Activated CD8-positive, alpha-beta T cell treated with anti-CD3 and anti-CD28 coated beads for 36 hours (primary cell): ENCODE results near the gene CCDC154. TPM values are rescaled to one million over a fixed set of nuclear protein-coding genes. Genes with fewer than 3 reads are reported as not detected.

Source experiments
- ATAC-seq: fragments of 200-7000 bp; cut with Tn5 transposase; one replicate; pipeline ENCODE4 v1.10.0; 2021; ENCODE audit warnings: mild to moderate bottlenecking, moderate library complexity
- CTCF ChIA-PET: fragments of 350-600 bp; sonication (Branson Sonifier 250); formaldehyde crosslinking; loops from one replicate; lab custom pipeline; 2021; ENCODE audit warnings: antibody characterized with exemption; lab: Charles Lee
- POLR2A ChIA-PET: fragments of 350-600 bp; sonication (Branson Sonifier 250); formaldehyde crosslinking; loops from one replicate; lab custom pipeline; 2021; ENCODE audit warnings: antibody characterized with exemption; lab: Charles Lee
- DNase-seq: peaks from one replicate; pipeline ENCODE4 v3.0.0-alpha.2; 2020
- H3K27ac Mint-ChIP-seq: one replicate; pipeline ENCODE4 v1.8.0; 2021; ENCODE audit warnings: mild to moderate bottlenecking, mixed read lengths
- H3K27me3 Mint-ChIP-seq: one replicate; pipeline ENCODE4 v1.8.0; 2021; ENCODE audit warnings: mixed read lengths
- H3K36me3 Mint-ChIP-seq: one replicate; pipeline ENCODE4 v1.8.0; 2021; ENCODE audit warnings: low read depth, mixed read lengths
- H3K4me1 Mint-ChIP-seq: one replicate; pipeline ENCODE4 v1.8.0; 2021; ENCODE audit warnings: low read depth, mixed read lengths
- H3K4me3 Mint-ChIP-seq: one replicate; pipeline ENCODE4 v1.8.0; 2021; ENCODE audit warnings: mild to moderate bottlenecking, moderate library complexity, mixed read lengths
- H3K9me3 Mint-ChIP-seq: one replicate; pipeline ENCODE4 v1.8.0; 2021; ENCODE audit warnings: mixed read lengths
- CTCF ChIP-seq: fragments of 200-600 bp; IDR thresholded peaks from one replicate; pipeline ENCODE4 v1.8.0; 2022; ENCODE audit warnings: antibody characterized with exemption, mild to moderate bottlenecking
- intact Hi-C: fragments of 100-400 bp; cut with micrococcal nuclease; formaldehyde crosslinking; loops from one replicate; pipeline ENCODE4 v1.10.0; 2022
- total RNA-seq, 2 experiments: library from RNA; stranded (reverse); gene quantifications; one replicate each; pipeline ENCODE4 v1.2.3, GENCODE V29; 2021

Gene CCDC154
- total RNA-seq, 2 experiments from 2014 or later: 1.3 to 1.4 TPM

GRCh38 chr16:1475552-1476114 is 31.3 kb upstream of the CCDC154 start:
- ChIA-PET CTCF (interaction anchor here (0.7 kb wide), 1 partner anchor 13 kb away, joined by 4 read pairs; no protein-coding TSS in a partner anchor), POLR2A (interaction anchor here (1.3 kb wide), 1 partner anchor 17 kb away, joined by 6 read pairs; the partner anchor contains the start of gene TELO2)
- Mint-ChIP-seq H3K4me1 (peaks cover 31% of the 10 kb centered on the region), H3K36me3 (no peaks in the 10 kb centered on the region), H3K4me3 (peak overlapping the region; percentile 86), H3K9me3 (no peaks in the 10 kb centered on the region), H3K27ac (peak overlapping the region; percentile 90), H3K27me3 (no peaks in the 10 kb centered on the region)
- intact Hi-C loops: no loop called here
- no peak for ATAC-seq
- no peak for DNase-seq
- no peak for TF ChIP-seq CTCF

- peak within 1 kb of the TSS; percentile 90 for H3K27ac Mint-ChIP-seq
- no peaks in the 10 kb centered on the region for H3K9me3 Mint-ChIP-seq
- no peaks in the 10 kb centered on the region for H3K36me3 Mint-ChIP-seq
- ATAC-seq (peak; percentile 85), DNase-seq (peak; percentile 93)
- peaks cover 35% of the 10 kb centered on the region for H3K4me1 Mint-ChIP-seq
- peak within 1 kb of the TSS; percentile 86 for H3K4me3 Mint-ChIP-seq
- ChIA-PET CTCF (interaction anchor here (0.7 kb wide), 1 partner anchor 12 kb away, joined by 4 read pairs; no protein-coding TSS in a partner anchor), POLR2A (interaction anchor here (1.3 kb wide), 1 partner anchor 18 kb away, joined by 6 read pairs; the partner anchor contains the start of gene TELO2)
- TF ChIP-seq CTCF: no peak
- no peaks in the 10 kb centered on the region for H3K27me3 Mint-ChIP-seq
- intact Hi-C loops: no loop called here
These were observed 30.6 kb upstream of the CCDC154 start, which contains the start of gene CLCN7 for GRCh38 chr16:1474796-1475551. Gene CLCN7, minus strand, starts transcription at chr16:1475028. Its CDS starts 54 bp downstream, at chr16:1474974.

- no peak for DNase-seq
- CTCF ChIA-PET: no interaction called here
These were observed 29.9 kb upstream of the CCDC154 start for GRCh38 chr16:1474082-1474795.

GRCh38 chr16:1472974-1473373 is 28.6 kb upstream of the CCDC154 start:
- H3K4me1 Mint-ChIP-seq: peaks cover 38% of the 10 kb centered on the region
- peak overlapping the region; percentile 45 for H3K4me3 Mint-ChIP-seq
- CTCF ChIA-PET: interaction anchor here (0.6 kb wide), 1 partner anchor 52 kb away, joined by 3 read pairs; no protein-coding TSS in a partner anchor
- POLR2A ChIA-PET: no interaction called here
- no peaks in the 10 kb centered on the region for H3K9me3 Mint-ChIP-seq
- H3K36me3 Mint-ChIP-seq: no peaks in the 10 kb centered on the region
- no peak overlapping the region for H3K27ac Mint-ChIP-seq
- H3K27me3 Mint-ChIP-seq: no peaks in the 10 kb centered on the region
- ATAC-seq: no peak
- intact Hi-C loops: no loop called here
- DNase-seq: no peak
- no peak for TF ChIP-seq CTCF

More at GRCh38 chr16:1474082-1474795, 29.9 kb upstream of the CCDC154 start:
- intact Hi-C loops: no loop called here
- no peaks in the 10 kb centered on the region for H3K27me3 Mint-ChIP-seq
- H3K4me1 Mint-ChIP-seq: peaks cover 38% of the 10 kb centered on the region
- peak overlapping the region; percentile 27 for H3K27ac Mint-ChIP-seq
- POLR2A ChIA-PET: no interaction called here
- no peaks in the 10 kb centered on the region for H3K36me3 Mint-ChIP-seq
- ATAC-seq: no peak
- no peak for TF ChIP-seq CTCF
- no peaks in the 10 kb centered on the region for H3K9me3 Mint-ChIP-seq
- peak overlapping the region; percentile 76 for H3K4me3 Mint-ChIP-seq
